ENCODE data around the gene VTN.
A peak's percentile ranks its signal among the peaks of the same experiment; 100 is the strongest.

VTN gene

GRCh38 chr17:28368915-28369683, 1.0 kb downstream of the VTN start:
- no peak for DNase-seq (ENCODE audit: low read depth)

DNA sequence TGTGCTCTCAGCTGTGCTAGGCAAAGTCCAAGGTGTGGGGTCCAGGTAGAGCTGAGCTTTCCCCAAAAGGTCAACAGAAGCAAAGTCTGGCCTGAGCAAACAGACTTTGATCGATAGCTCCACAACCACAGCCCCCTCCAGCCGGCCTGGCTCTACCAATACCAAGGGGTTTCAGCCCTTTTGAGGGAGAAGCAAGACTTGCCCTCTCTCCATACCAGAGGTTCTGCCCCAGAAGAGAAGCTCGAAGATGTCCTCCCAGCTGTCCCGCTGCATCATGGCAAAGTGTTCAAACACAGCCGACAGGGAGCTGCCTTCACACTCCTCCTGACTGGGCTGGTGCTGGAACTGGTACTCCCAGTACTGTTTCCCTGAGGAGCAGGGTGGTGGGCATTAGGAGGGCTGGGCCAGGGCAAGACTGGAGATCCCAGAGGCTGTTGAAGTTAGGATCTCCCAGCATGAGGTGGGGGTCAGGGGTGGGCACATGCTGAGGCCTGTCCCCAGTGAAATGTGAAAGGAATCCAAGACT, 1.7 kb downstream of the VTN start:
- no peak for DNase-seq (ENCODE audit: low read depth)

DNA sequence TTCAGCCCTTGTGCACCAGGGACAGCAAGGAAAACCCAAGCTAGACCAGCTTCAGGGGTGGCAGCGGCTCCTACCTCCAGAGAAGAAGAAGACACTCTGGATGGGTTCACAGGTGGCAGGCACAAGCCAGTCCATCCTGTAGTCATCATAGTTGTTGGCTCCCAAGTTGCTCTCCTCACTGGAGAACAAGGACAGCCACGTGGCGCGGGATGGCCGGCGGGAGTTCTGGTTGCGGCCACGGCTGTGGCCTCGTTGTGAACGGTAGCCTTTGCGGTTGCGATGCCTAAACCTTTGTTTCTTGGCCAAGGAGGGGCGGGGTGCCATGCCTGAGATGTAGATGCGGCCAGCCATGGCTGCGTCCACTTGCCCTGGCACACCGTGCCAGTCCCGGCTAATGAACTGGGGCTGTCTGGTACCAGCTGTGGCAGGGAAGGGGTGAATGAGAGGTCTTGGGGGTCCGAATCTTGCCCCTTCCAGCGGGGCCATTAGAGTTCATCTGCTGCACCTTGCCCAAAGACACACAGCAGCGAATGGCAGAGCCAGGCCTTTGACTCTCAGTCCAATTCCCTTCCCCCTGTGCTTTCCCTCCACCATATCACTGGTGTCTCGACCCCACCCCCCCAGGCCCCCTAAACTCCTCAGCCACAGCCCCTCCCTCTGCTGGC, 2.3 kb downstream of the VTN start:
- DNase-seq (ENCODE audit: low read depth) = no peak

GRCh38 chr17:28366605-28367004, 3.5 kb downstream of the VTN start:
- no peak for DNase-seq (ENCODE audit: low read depth)

GRCh38 chr17:28365487-28365886, 4.6 kb downstream of the VTN start:
- DNase-seq (ENCODE audit: low read depth) = no peak

GRCh38 chr17:28364665-28365363, 5.3 kb downstream of the VTN start, which contains the start of gene SEBOX:
TSS of gene SEBOX (minus strand) at chr17:28365199. CDS start at chr17:28365151, 48 bp downstream.
- no peak for DNase-seq (ENCODE audit: low read depth)

DNA sequence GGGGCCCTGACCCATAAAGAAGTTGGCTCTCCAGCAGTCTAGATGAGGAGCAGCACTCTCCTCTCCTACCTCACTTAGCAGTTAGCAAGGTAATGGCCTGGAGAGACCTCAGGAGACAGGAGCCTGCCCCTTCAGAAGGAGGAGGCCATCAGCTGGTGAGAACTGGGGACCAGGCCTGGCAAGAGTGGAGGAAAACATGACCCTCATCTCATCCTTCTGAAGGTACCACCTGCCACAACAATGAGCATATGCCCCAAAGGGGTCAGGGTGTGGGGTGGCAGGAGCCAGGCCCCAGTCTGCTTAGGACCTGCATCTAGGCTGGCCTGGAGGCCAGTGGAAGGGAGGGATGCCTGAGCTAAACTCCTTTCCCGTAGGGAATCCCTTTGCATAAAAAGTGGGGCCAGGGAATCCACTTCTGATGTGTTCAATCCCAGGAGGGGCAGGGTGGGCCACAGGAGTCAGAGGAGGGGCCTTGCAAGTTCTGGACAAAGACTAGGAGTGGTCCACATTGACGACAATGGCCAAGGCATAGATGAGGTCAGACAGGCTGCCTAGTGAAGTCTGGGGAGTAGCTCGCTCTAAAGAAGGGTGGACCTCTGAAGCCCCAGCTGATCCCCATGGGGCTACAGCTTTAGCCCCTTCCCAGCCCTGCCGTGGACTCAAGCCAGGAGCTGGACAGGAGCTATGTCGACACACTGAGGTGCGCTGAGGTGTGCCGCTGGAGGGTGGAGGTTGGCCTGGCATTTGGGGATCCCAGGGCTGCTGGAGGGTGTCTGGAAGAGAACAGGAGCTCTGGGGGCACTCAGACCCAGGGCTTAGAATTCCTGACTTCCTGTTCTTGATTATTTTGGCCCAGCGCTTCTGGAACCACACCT, 6.1 kb downstream of the VTN start:
- DNase-seq (ENCODE audit: low read depth) = no peak

GRCh38 chr17:28363186-28363585, 6.9 kb downstream of the VTN start:
- DNase-seq (ENCODE audit: low read depth) = no peak

- DNase-seq (ENCODE audit: low read depth) = no peak
Measured at GRCh38 chr17:28357901-28358197, 12.3 kb downstream of the VTN start.

- peak; percentile 94 for DNase-seq (ENCODE audit: low read depth)
Measured at GRCh38 chr17:28357061-28357900, 12.8 kb downstream of the VTN start, which contains the start of gene POLDIP2. TSS of gene POLDIP2 (minus strand) at chr17:28357527. CDS start at chr17:28357448, 79 bp downstream.

GRCh38 chr17:28350271-28350670, 19.8 kb downstream of the VTN start:
- DNase-seq (ENCODE audit: low read depth) = no peak

DNA sequence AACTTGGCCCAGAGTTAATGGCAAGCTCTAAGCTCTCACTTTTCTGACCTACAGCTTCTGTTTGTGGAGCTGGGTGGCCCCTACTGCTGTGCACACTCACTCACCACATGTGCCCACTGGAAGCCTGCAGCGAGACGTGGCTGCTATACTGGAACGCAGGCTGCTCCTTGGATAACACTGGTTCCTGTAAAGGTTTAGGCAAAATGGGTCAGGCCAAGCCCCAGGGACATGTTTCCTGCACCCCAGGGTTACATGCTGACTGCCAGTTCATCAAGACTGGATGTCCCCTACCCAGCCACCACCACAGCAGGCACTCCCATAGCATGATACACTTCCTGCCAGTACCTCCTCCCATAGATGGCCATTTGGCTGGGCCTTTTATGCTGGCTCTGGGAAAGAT, 21.1 kb downstream of the VTN start:
- DNase-seq (ENCODE audit: low read depth) = no peak

DNA sequence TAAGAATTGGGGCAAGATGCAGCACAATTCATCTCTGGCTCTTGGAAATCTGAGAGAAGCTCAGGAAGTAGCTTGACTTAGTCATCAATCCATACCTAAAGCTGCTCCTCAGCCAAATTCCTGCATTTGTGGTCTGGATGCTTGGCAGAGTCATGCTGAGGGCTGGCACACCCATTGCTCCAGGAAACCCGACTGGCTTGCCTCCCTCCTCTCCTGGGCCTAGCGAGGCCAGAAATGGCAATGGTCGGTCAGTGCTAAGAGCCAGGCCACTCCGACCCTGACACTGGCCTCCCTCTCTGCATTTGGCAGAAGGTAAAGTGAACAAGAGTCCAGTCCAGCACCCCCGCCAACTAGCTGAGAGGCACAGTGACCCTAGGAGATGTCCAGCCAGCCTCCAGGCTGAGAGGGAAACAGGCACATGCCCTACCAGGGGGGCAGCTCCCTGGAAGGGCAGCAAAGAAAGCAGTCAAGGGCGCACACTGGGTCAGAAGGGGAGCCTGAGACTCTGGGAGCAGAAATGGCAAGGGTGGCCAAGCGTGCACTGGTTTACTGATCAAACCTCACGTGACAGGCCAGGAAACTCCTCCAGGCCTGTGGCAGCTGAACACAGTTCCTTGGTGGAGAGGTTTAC, 22.7 kb downstream of the VTN start:
- DNase-seq (ENCODE audit: low read depth) = no peak

DNA sequence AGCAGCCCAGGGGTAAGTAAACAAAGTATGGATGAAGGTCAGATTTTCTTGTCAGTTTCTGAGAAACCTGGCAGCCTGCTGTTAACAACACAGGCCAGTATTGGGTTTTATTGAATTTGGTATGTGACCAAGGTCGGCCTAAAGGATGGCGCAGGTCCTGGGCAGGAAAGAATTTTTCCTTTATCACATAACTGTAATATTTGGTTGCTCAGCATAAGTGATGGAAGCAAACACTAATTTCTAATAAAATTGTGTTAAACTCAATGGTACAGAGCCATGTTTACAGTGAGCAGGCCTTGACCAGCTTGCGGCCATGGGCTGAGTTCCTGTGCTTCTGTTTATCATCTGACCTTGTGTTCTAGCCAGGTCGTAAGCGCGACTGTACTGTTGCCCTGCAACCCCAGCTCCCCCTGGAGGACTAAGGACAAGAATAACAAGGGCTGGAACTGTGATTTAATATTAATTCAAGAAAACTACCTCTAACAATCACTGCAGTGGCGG, 23.3 kb downstream of the VTN start:
- no peak for DNase-seq (ENCODE audit: low read depth)

DNA sequence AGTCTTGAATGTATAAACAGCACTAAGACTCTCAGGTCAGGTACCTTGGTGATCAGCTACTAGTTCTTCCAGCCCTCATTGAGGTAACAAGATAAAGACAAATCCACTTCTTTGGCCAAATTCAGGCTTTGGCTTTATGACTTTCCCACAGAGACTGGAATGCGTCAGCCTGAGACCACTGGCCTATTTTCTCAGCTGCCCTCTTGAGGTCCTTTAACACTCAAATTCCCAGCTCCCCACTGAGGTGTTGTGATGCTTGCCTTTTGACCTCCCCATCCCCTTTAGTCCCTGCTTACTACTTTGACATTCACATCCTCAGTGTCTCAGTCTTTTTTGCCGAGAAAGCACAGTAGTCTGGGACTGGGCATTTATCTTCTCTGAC, 23.9 kb downstream of the VTN start:
- no peak for DNase-seq (ENCODE audit: low read depth)

GRCh38 chr17:28345419-28346198, 24.5 kb downstream of the VTN start:
- DNase-seq (ENCODE audit: low read depth) = no peak

- DNase-seq (ENCODE audit: low read depth) = no peak
Measured at GRCh38 chr17:28344435-28344901, 25.6 kb downstream of the VTN start.

- DNase-seq (ENCODE audit: low read depth) = no peak
Measured at GRCh38 chr17:28344011-28344410, 26.1 kb downstream of the VTN start.

DNA sequence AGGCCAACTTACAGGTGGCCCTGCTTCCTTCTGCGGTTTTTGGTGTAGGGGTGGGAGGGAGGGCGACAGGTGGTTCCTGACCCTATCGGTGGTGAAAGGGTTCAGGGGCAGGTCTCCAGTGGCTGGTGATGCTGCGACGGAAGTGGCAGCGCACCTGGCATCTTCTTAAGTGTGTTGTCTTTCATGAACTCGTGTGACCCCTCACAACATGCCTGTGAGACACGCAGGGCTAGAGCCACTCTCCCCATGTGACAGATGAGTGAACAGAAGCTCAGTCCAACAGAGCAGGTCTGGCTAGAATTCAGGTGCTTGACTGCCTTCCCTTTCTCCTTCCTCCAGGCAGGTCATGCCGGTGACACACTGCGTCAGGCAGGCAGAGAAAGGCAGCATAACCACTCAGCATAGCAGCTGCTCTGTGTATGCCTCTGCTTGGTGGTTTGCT, 26.6 kb downstream of the VTN start:
- no peak for DNase-seq (ENCODE audit: low read depth)

All from stimulated activated CD8-positive, alpha-beta memory T cell treated with anti-CD3 and anti-CD28 coated beads, Interleukin-12 subunit alpha, Interleukin-12 subunit beta, amount 100 ng/mL, for 4 hours (primary cell).